ENCODE data around the gene AMN.
"Not testable (repeated sequence)": the region's sequence is repeated elsewhere in the genome, so short reads cannot be mapped to it uniquely, and the experiment has no call there.

The AMN gene

DNA sequence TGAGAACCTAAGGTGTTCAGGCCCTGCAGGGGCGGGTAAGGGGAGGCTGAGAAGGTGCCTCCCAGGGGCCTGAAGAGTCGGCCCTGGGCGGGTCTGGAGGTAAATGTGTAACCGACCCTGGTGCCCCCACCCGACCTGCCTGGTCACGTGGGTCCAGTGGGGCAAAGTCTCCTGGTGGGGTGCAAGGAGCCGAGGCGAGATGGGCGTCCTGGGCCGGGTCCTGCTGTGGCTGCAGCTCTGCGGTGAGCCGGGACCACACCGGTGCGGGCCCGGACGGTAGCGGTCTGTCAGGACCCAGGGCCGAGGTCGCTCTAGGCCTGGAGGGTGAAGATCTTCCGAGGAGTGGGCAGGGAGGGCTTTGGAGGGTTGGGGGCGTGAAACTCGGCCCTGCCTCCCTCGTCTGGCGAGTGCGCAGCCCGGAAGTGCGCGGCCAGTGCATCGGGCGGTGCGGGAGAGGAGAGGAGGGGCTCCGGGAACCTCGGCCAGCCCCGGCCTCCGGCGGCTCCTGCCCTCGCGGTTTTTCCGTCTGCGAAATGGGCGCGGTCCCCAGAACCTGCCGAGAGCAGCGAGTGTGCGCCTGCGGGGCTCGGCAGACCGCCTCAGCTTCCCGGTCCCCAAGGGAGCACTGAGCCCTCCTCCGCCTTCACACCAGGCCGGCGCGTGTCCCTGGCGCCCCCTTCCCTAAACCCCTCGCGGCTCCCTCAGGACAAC lies at the start of gene AMN:
TSS of gene AMN (plus strand) at position 174 of the 711 bp plus-strand sequence. CDS start at position 200, 26 bp downstream.
- H3K4me1 ChIP-seq (ENCODE audit: insufficient read depth, poor library complexity, severe bottlenecking) = peaks cover 8% of the 10 kb centered on the region
- H3K36me3 ChIP-seq (ENCODE audit: low read depth) = no peaks in the 10 kb centered on the region
- ATAC-seq (ENCODE audit: low read depth) = 0 out of 3 replicates have a peak, but pooled peaks have one; percentile 2
- DNase-seq (ENCODE audit: low spot score) = no peak
- TF ChIP-seq, protein P1, sequence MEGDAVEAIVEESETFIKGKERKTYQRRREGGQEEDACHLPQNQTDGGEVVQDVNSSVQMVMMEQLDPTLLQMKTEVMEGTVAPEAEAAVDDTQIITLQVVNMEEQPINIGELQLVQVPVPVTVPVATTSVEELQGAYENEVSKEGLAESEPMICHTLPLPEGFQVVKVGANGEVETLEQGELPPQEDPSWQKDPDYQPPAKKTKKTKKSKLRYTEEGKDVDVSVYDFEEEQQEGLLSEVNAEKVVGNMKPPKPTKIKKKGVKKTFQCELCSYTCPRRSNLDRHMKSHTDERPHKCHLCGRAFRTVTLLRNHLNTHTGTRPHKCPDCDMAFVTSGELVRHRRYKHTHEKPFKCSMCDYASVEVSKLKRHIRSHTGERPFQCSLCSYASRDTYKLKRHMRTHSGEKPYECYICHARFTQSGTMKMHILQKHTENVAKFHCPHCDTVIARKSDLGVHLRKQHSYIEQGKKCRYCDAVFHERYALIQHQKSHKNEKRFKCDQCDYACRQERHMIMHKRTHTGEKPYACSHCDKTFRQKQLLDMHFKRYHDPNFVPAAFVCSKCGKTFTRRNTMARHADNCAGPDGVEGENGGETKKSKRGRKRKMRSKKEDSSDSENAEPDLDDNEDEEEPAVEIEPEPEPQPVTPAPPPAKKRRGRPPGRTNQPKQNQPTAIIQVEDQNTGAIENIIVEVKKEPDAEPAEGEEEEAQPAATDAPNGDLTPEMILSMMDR (IDR thresholded peaks at IDR 0.05; ENCODE audit: poor library complexity, severe bottlenecking) = no peak
- no peaks in the 10 kb centered on the region for H3K9me3 ChIP-seq (ENCODE audit: severe bottlenecking)
- no peak within 1 kb of the TSS for H3K4me3 ChIP-seq (ENCODE audit: severe bottlenecking)
- H3K27me3 ChIP-seq (ENCODE audit: insufficient read depth, poor library complexity, severe bottlenecking) = peaks cover 36% of the 10 kb centered on the region
- no peak within 1 kb of the TSS for H3K27ac ChIP-seq (ENCODE audit: poor library complexity, severe bottlenecking)

DNA sequence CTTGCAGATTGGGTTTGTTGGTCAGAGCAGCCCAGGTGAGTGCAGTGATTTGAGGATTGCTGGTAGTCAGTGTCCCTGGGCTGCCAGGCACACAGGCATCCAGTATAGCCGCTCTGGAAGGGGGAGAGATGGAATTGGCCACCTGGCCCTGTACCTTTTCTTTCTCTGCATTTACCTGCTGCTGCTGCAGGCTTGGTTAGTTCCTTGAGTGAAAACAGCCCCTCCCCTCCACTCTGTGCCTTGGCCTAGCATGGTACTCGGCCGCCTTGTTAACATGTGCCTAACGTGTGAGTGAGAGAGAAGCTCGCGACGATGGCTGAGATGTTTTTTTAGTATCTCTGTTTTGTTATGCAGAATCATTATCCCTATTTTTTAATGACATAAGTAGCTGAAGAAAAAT lies 49.3 kb upstream of the AMN start:
- TF ChIP-seq, protein P1 (IDR thresholded peaks at IDR 0.05; ENCODE audit: poor library complexity, severe bottlenecking) = no peak
- no peak overlapping the region for H3K4me3 ChIP-seq (ENCODE audit: severe bottlenecking)
- no peaks in the 10 kb centered on the region for H3K9me3 ChIP-seq (ENCODE audit: severe bottlenecking)
- peaks cover 41% of the 10 kb centered on the region for H3K36me3 ChIP-seq (ENCODE audit: low read depth)
- no peak for ATAC-seq (ENCODE audit: low read depth)
- DNase-seq (ENCODE audit: low spot score) = no peak
- H3K27ac ChIP-seq (ENCODE audit: poor library complexity, severe bottlenecking) = no peak overlapping the region
- H3K4me1 ChIP-seq (ENCODE audit: insufficient read depth, poor library complexity, severe bottlenecking) = no peaks in the 10 kb centered on the region
- H3K27me3 ChIP-seq (ENCODE audit: insufficient read depth, poor library complexity, severe bottlenecking) = no peaks in the 10 kb centered on the region

DNA sequence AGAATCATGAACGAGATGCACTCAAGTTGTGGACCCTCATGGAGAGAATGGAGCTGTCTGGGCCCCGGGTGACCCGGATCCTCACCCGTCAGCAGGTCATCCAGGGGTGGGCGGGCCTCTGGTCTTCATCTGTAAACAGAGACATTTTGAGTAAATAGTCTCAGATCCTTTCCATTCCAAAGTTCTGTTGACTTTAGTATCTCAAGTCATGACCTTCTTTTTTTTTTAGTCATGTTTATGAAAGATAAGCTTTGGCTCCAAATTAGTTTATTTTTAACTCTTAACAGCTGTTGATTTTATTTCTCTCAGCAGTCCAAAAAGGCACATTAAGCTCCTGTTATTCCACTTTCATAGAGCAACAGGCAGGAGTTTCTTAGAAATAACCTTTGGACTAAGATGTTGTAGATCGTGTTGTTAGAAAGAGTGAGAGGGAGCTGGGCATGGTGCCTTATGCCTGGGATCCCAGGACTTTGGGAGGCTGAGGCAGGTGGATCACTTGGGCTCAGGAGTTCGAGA lies 48.9 kb upstream of the AMN start:
- no peaks in the 10 kb centered on the region for H3K4me1 ChIP-seq (ENCODE audit: insufficient read depth, poor library complexity, severe bottlenecking)
- peaks cover 41% of the 10 kb centered on the region for H3K36me3 ChIP-seq (ENCODE audit: low read depth)
- H3K27me3 ChIP-seq (ENCODE audit: insufficient read depth, poor library complexity, severe bottlenecking) = no peaks in the 10 kb centered on the region
- DNase-seq (ENCODE audit: low spot score) (no peak), ATAC-seq (ENCODE audit: low read depth) (no peak)
- H3K27ac ChIP-seq (ENCODE audit: poor library complexity, severe bottlenecking) = no peak overlapping the region
- TF ChIP-seq, protein P1 (IDR thresholded peaks at IDR 0.05; ENCODE audit: poor library complexity, severe bottlenecking) = no peak
- H3K9me3 ChIP-seq (ENCODE audit: severe bottlenecking) = no peaks in the 10 kb centered on the region
- H3K4me3 ChIP-seq (ENCODE audit: severe bottlenecking) = no peak overlapping the region

DNA sequence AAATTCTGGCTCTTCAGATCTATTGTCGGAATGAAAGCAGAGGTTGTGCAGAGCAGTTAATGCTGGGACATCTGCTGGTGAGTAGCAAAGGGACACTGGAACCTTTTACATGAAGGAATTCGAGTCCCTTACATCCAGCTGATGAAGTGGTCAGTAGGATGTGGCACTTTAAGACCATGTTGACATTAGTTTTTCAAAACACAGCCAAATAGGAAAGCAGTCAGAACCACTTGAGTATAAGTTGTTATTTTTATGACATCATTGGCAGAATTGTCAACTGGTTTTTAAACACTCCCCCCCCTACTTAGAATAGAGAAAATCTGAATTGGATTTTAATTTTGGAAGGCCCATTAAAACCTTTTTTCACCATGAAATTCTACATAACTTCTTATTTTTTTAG lies 46.8 kb upstream of the AMN start:
- Histone ChIP-seq H3K36me3 (ENCODE audit: low read depth) (peaks cover 45% of the 10 kb centered on the region), H3K27ac (ENCODE audit: poor library complexity, severe bottlenecking) (no peak overlapping the region), H3K27me3 (ENCODE audit: insufficient read depth, poor library complexity, severe bottlenecking) (no peaks in the 10 kb centered on the region), H3K4me3 (ENCODE audit: severe bottlenecking) (no peak overlapping the region), H3K9me3 (ENCODE audit: severe bottlenecking) (no peaks in the 10 kb centered on the region), H3K4me1 (ENCODE audit: insufficient read depth, poor library complexity, severe bottlenecking) (no peaks in the 10 kb centered on the region)
- DNase-seq (ENCODE audit: low spot score) = no peak
- TF ChIP-seq, protein P1 (IDR thresholded peaks at IDR 0.05; ENCODE audit: poor library complexity, severe bottlenecking) = no peak
- ATAC-seq (ENCODE audit: low read depth) = no peak

DNA sequence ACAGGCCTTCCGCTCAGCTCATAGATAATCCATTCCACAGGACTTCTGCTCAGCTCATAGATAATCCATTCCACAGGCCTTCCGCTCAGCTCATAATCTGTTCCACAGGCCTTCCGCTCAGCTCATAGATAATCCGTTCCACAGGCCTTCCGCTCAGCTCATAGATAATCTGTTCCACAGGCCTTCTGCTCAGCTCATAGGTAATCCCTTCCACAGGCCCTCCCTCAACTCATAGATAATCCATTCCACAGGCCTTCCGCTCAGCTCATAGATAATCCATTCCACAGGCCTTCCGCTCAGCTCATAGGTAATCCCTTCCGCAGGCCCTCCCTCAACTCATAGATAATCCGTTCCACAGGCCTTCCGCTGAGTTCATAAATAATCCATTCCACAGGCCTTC lies 45.0 kb upstream of the AMN start:
- not testable (repeated sequence) for H3K27me3 ChIP-seq (ENCODE audit: insufficient read depth, poor library complexity, severe bottlenecking); H3K27ac ChIP-seq (ENCODE audit: poor library complexity, severe bottlenecking); DNase-seq (ENCODE audit: low spot score); H3K4me3 ChIP-seq (ENCODE audit: severe bottlenecking); H3K9me3 ChIP-seq (ENCODE audit: severe bottlenecking); ATAC-seq (ENCODE audit: low read depth); H3K4me1 ChIP-seq (ENCODE audit: insufficient read depth, poor library complexity, severe bottlenecking)
- peaks cover 30% of the 10 kb centered on the region for H3K36me3 ChIP-seq (ENCODE audit: low read depth)

Data from RWPE2 (cell line).